Measurements from ENCODE around the gene SMYD2.

- TF ChIP-seq GATA3 (IDR thresholded peaks at IDR 0.05; ENCODE audit: low read depth, low read length), result no peak
- TF ChIP-seq GATA2 (IDR thresholded peaks at IDR 0.05; ENCODE audit: low read depth, low read length), result no peak
Measured at GRCh38 chr1:214362188-214362882, 81.4 kb downstream of the SMYD2 start.
